Ishikawa (cell line): Measurements from ENCODE around the gene CDH23.

Experiments
- CEBPB ChIP-seq: IDR thresholded peaks from 2 replicates; pipeline ENCODE4 v1.6.1; 2012
- CREB1 ChIP-seq: IDR thresholded peaks from 2 replicates; pipeline ENCODE4 v1.6.1; 2012; ENCODE audit warnings: low read depth
- EGR1 ChIP-seq: IDR thresholded peaks from 2 replicates; pipeline ENCODE4 v1.6.1; 2012
- EP300 ChIP-seq: IDR thresholded peaks from 2 replicates; pipeline ENCODE4 v1.6.1; 2012; ENCODE audit warnings: borderline replicate concordance
- FOXM1 ChIP-seq: IDR thresholded peaks from 2 replicates; pipeline ENCODE4 v1.6.1; 2012; ENCODE audit warnings: low read depth, borderline replicate concordance
- MAX ChIP-seq: IDR thresholded peaks from 2 replicates; pipeline ENCODE4 v1.6.1; 2012
- NFIC ChIP-seq: IDR thresholded peaks from 2 replicates; pipeline ENCODE4 v1.6.1; 2012
- REST ChIP-seq: IDR thresholded peaks from 2 replicates; pipeline ENCODE4 v1.6.1; 2012; ENCODE audit warnings: low read depth, mild to moderate bottlenecking
- TAF1 ChIP-seq: IDR thresholded peaks from 2 replicates; pipeline ENCODE4 v1.6.1; 2012; ENCODE audit warnings: low read depth, mild to moderate bottlenecking
- TCF12 ChIP-seq: IDR thresholded peaks from 2 replicates; pipeline ENCODE4 v1.6.1; 2012; ENCODE audit warnings: low read depth
- TEAD4 ChIP-seq: IDR thresholded peaks from 2 replicates; pipeline ENCODE4 v1.6.1; 2012
- USF1 ChIP-seq: IDR thresholded peaks from 2 replicates; pipeline ENCODE4 v1.6.1; 2012
- YY1 ChIP-seq: IDR thresholded peaks from 2 replicates; pipeline ENCODE4 v1.6.1; 2012; ENCODE audit warnings: low read depth
- ZBTB7A ChIP-seq: IDR thresholded peaks from 2 replicates; pipeline ENCODE4 v1.6.1; 2012; ENCODE audit warnings: low read depth

Gene CDH23

GRCh38 chr10:71863203-71863602 lies 466.5 kb downstream of the CDH23 start:
- TF ChIP-seq YY1 = no peak
- TF ChIP-seq FOXM1 = no peak
- no peak for TF ChIP-seq EGR1
- no peak for TF ChIP-seq NFIC
- no peak for TF ChIP-seq EP300
- TF ChIP-seq TAF1 = no peak
- no peak for TF ChIP-seq ZBTB7A
- no peak for TF ChIP-seq TCF12
- TF ChIP-seq CEBPB = no peak
- no peak for TF ChIP-seq REST
- no peak for TF ChIP-seq USF1
- TF ChIP-seq CREB1 = no peak
- no peak for TF ChIP-seq TEAD4
- TF ChIP-seq MAX = no peak

- no peak for TF ChIP-seq ZBTB7A
- TF ChIP-seq FOXM1 = no peak
- TF ChIP-seq CEBPB = no peak
- TF ChIP-seq USF1 = no peak
- no peak for TF ChIP-seq REST
- no peak for TF ChIP-seq CREB1
- no peak for TF ChIP-seq TCF12
- no peak for TF ChIP-seq EGR1
- no peak for TF ChIP-seq YY1
- TF ChIP-seq MAX = no peak
- TF ChIP-seq EP300 = no peak
Measured at GRCh38 chr10:71864911-71865361, 468.2 kb downstream of the CDH23 start.
